Activated T-helper 1 cell treated with Interleukin-2 at 50 U/mL for 16 hours (primary cell): Measurements from ENCODE around the gene AMY2B.
"Not testable (repeated sequence)": the region's sequence is repeated elsewhere in the genome, so short reads cannot be mapped to it uniquely, and the experiment has no call there.

ENCODE experiments used
- DNase-seq: peaks from one replicate; pipeline ENCODE4 v3.0.0-alpha.2; 2020; ENCODE audit warnings: low read depth

AMY2B gene

GRCh38 chr1:103571289-103571688 is at the start of gene AMY2B:
Gene AMY2B, plus strand, starts transcription at chr1:103571589. Its CDS starts 14 bp downstream, at chr1:103571603.
- DNase-seq, result not testable (repeated sequence)

- DNase-seq, result no peak
Measured at GRCh38 chr1:103523346-103523745, 48.0 kb upstream of the AMY2B start.

DNA sequence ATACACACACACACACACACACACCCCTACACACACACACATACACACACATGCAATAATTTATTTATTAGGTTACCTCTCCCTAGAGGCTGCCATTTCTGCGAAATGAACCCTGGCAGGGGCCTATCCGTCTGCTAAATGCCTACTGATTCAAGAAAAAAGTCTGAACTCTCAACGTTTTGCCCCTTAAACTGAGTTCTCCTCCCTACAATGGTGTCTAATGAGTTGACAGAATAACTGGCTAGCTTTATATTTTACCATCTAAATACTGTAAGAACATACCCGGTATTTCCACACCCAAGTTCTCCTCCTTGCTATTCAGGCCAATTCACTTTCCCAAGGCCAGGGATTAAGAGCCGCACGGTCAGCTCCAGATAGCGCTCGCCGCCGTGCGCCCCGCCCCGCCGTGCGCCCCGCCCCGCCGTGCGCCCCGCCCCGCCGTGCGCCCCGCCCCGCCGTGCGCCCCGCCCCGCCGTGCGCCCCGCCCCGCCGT is 46.2 kb upstream of the AMY2B start:
- no peak for DNase-seq

DNA sequence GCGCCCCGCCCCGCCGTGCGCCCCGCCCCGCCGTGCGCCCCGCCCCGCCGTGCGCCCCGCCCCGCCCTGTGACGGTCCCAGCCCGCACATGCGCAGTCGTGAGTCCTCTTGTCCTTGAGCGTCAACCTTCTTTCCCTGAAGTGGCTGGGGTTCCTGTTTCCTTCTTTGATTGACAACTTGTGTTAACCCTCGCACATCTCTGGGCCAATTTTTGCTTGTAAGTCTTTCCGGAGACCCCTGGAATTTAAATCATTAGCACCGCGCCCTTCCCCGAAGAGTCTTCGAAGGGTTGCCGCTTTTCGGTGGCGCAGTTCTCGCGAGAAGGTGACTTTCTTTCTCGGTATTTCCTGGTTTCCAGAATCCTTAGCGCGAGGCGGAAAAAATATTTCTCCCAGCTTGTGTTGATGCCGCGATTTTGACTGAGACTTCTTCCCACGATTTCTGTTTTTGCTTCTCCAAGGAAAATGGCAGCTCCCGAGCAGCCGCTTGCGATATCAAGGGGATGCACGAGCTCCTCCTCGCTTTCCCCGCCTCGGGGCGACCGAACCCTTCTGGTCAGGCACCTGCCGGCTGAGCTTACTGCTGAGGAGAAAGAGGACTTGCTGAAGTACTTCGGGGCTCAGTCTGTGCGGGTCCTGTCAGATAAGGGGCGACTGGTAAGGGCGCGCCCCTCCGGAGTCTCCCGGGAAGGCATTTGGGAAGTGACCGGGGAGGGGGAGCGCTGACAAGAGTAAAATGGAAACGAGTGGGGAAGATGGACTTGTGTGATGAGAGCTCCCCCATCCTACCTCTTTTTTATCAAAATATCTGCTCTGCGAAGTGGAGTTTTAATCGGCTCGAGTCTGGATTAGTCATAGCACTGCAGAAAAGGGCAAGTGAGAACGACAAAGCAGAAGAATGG is 45.5 kb upstream of the AMY2B start, which contains the start of gene RNPC3:
RNPC3 (plus strand) TSS at position 93 of the 901 bp plus-strand sequence; CDS start at position 465, 372 bp downstream.
- peak; percentile 75 for DNase-seq

DNA sequence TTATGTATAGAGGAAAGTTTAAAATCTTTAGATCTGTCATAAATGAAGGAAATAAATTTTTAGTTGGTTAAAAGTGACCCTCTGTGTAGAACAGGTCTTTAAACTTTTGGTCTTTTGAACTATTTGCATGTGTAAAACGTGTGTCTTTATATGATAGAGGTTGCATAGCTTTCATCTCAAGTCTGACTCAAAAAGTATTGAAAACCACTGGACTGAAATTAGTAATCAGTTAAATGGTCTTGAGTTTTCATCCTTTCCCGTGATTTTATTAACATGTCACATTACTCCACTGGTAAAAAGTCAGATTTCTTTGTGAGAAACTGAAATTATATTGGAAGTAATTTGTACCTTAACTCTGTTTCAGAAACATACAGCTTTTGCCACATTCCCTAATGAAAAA is 44.1 kb upstream of the AMY2B start:
- DNase-seq, result no peak

GRCh38 chr1:103529746-103530145 is 41.6 kb upstream of the AMY2B start:
- DNase-seq, result no peak

- no peak for DNase-seq
Measured at GRCh38 chr1:103538226-103538625, 33.2 kb upstream of the AMY2B start.

- no peak for DNase-seq
Measured at GRCh38 chr1:103541431-103541830, 30.0 kb upstream of the AMY2B start.

GRCh38 chr1:103546496-103546895 is 24.9 kb upstream of the AMY2B start:
- no peak for DNase-seq

DNA sequence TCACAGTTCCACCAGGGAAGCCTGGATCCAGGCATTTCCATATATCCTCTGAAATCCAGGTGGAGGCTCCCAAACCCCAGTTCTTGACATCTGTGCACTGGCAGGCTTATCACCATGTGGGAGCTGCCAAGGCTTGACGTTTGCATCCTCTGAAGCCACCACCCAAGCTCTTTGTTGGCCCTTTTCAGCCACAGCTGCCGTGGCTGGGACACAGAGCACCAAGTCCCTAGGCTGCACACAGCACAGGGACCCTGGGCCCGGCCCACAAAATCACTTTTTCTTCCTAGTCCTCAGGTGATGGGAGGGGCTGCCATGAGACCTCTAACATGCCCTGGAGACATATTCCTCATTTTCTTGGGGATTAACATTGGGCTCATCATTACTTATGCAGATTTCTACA is 23.5 kb upstream of the AMY2B start:
- DNase-seq, result no peak

GRCh38 chr1:103560427-103560826 is 11.0 kb upstream of the AMY2B start:
- DNase-seq, result no peak

DNA sequence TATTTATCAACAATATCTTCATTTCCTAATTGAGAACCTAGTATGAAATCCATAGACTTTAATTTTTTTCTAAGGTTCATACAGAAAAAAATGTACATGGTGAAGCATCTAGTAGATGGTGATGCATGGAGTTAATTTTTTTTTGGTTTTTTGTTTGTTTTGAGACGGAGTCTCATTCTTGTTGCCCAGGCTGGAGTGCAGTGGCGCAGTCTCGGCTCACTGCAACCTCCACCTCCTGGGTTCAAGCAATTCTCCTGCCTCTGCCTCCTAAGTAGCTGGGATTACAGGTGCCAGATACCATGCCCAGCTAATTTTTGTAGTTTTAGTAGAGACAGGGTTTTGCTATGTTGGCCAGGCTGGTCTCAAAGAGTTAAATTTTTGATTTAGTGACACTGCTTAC is 10.3 kb upstream of the AMY2B start:
- DNase-seq, result not testable (repeated sequence)

DNA sequence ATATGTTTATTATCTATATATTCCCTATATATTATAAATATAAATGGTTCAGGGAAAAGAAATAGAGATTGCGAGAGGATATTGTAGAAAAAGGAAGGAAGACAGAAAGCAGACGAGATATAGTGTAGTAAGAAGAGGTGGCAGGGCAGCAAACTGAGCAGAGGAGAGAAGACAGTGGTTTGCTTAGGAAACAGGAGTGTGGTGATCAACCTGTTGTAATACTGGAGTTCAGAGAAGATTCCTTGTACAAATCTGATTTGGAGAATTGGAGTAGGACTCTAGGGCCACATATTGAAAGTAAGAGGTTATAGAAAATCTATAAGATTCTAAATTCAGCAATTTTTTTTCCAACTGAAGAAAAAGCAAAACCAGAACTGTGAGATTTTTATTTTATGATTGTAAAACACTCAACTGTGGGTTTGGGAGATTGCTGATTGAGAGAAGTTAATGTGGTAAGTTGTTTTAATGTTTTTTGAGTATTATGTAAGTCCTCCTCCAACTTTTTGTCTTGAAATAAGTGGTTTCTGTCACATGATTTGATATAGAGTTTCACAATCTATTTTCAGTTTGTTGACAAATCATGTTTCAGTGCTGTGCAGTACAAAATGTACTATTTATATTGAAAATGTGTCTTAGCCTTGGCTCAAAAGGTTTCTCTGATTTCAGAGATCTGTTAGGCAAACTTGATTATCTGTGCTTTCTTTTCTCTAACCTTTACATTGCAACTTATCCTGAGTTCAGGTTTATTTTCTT is 9.6 kb upstream of the AMY2B start:
- no peak for DNase-seq

DNA sequence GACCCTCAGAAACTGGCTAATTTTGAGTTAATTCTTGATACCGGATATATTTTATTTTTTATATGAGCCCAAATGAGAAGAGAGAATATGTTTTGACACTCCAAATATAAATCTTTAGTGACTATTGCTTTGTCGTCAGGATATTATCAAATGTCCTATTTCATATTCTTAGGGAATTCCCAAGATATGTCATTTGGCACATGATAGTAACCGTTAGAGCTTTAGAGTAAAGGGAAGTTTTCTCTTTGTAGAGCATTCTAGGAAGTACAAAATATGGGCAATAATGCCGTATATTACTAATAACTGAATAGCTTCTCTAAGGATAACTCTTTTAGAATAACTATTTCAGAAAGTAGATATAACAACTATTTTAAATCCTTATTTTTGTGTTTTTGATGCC is 8.3 kb upstream of the AMY2B start:
- no peak for DNase-seq

GRCh38 chr1:103569493-103569892 is 1.9 kb upstream of the AMY2B start:
- no peak for DNase-seq

- DNase-seq, result no peak
Measured at GRCh38 chr1:103576065-103576464, 4.7 kb downstream of the AMY2B start.

- not testable (repeated sequence) for DNase-seq
Measured at GRCh38 chr1:103576784-103577183, 5.4 kb downstream of the AMY2B start.

- no peak for DNase-seq
Measured at GRCh38 chr1:103582464-103582863, 11.1 kb downstream of the AMY2B start.

DNA sequence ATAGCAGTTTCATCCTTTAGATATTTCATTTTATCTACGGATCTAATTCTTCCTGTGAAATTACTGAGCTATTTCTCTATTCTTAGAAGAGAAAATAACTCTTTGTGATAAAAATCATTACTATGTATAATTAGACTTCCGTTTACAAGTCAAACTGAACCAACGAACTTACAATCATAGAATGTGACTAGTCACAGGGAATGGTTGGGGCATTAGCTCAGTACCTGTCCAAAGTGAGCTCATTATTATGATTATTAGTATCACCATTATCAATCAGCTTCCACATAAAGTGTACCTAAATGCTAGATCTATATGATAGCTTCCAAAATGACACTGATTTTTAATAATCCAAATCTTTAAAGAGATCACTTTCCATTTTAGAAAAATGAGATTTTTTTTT is 12.5 kb downstream of the AMY2B start:
- DNase-seq, result no peak

DNA sequence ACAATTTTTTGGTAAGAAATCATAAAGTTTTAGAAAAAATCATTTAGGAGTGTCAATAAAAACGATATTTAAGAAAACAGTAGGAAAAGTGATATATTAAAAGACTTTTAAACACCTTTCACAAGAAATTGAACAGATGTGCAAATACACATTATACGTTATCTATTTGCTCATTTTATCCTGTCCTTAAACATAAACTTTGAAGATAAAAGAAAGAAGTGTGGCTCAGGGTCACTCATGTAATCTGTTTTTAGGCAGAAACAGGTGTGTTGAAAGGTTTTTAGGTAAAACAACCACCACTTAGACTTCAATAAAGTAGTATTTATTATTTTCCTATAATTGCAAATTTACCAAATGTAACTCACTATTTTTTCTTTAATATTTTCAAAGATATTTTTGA is 13.1 kb downstream of the AMY2B start:
- DNase-seq, result no peak

DNA sequence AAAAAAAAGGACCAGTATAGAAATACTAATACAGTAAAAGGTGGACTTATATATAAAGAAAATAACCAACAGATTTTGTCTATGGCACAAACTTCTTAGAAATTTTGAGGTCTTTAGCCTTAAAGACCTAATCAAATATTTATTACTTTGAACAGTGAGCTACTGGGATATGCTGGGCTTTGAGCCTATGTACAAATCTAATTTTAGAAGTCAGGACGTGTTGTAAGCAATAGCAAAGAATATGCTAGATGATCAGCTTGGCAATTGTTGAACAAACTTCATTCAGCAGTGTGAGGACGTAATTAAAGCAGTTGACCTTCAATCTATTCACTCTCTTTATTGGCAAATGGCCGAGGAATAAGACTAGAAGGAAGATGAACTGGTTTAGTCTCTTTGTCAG is 31.4 kb downstream of the AMY2B start:
- not testable (repeated sequence) for DNase-seq

DNA sequence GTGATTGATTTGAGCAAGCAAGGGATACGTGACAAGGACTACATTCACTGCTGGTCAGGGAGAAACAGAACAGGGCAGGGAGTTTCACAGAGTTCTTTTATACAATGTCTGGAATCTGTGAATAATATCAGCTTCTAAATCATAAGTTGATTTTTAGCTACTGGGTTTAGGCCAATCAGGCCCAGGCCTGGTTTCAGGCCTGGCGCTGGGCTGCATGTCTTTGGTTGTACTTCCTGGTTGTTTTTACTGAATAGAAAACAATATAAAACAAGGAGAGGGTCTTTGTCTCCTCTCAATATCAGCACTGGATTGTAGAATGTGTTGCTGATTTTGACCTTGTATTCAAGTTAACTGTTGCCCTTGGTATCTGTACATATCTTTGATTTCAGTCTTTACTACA is 45.0 kb downstream of the AMY2B start:
- DNase-seq, result no peak

- DNase-seq, result not testable (repeated sequence)
Measured at GRCh38 chr1:103616994-103617477, 45.6 kb downstream of the AMY2B start, which contains the start of gene AMY2A. Gene AMY2A, plus strand, starts transcription at chr1:103617427. Its CDS starts 14 bp downstream, at chr1:103617441.
